ENCODE measurements around the gene ZNF674.

Gene ZNF674

GRCh38 chrX:46584736-46585135, 39.5 kb upstream of the ZNF674 start:
- Mint-ChIP-seq H3K9me3 (no peaks in the 10 kb centered on the region), H3K4me1 (peaks cover 39% of the 10 kb centered on the region), H3K36me3 (ENCODE audit: low read depth) (no peaks in the 10 kb centered on the region), H3K27ac (no peak overlapping the region), H3K4me3 (no peak overlapping the region), H3K27me3 (ENCODE audit: low read depth) (no peaks in the 10 kb centered on the region)
- no peak for TF ChIP-seq CTCF (IDR thresholded peaks at IDR 0.05; ENCODE audit: unreplicated experiment in 3 of 3)

GRCh38 chrX:46582966-46583365, 37.7 kb upstream of the ZNF674 start:
- Mint-ChIP-seq H3K4me1 (peaks cover 33% of the 10 kb centered on the region), H3K27me3 (ENCODE audit: low read depth) (no peaks in the 10 kb centered on the region), H3K27ac (peak overlapping the region in 2 of 3 experiments; percentile 30 to 88), H3K9me3 (peaks cover 4% of the 10 kb centered on the region), H3K36me3 (ENCODE audit: low read depth) (no peaks in the 10 kb centered on the region), H3K4me3 (peak overlapping the region in 1 of 3 experiments; percentile 49)
- no peak for TF ChIP-seq CTCF (IDR thresholded peaks at IDR 0.05; ENCODE audit: unreplicated experiment in 3 of 3)

DNA sequence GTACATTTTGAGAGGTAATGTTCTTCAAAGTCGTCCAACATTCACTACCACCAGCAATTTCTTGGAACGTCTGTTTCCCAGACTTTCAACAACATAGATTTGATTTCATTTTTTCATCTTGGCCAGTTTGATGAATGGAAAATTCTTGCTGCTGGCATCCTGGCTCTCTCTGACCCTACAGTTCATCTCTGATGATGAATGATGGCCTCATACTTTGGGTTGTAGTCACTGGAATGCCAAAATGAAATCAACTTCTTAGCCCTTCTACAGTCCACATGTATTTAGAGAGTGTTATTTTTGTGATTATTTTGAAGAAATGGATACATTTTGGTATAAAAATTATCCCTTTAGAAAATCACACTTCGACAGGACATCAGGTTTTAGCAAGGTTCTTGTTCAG, 37.1 kb upstream of the ZNF674 start:
- Mint-ChIP-seq H3K27ac (peak overlapping the region in 2 of 3 experiments; percentile 30 to 88), H3K27me3 (ENCODE audit: low read depth) (peaks cover under 1% of the 10 kb centered on the region), H3K36me3 (ENCODE audit: low read depth) (no peaks in the 10 kb centered on the region), H3K9me3 (peaks cover 4% of the 10 kb centered on the region), H3K4me3 (no peak overlapping the region), H3K4me1 (peaks cover 29% of the 10 kb centered on the region)
- no peak for TF ChIP-seq CTCF (IDR thresholded peaks at IDR 0.05; ENCODE audit: unreplicated experiment in 3 of 3)

- Mint-ChIP-seq H3K27me3 (ENCODE audit: low read depth) (peaks cover 17% of the 10 kb centered on the region), H3K36me3 (ENCODE audit: low read depth) (no peaks in the 10 kb centered on the region), H3K9me3 (peaks cover 7% of the 10 kb centered on the region), H3K4me3 (no peak overlapping the region), H3K4me1 (peaks cover 30% of the 10 kb centered on the region), H3K27ac (no peak overlapping the region)
- no peak for TF ChIP-seq CTCF (IDR thresholded peaks at IDR 0.05; ENCODE audit: unreplicated experiment in 3 of 3)
These were observed 35.4 kb upstream of the ZNF674 start for GRCh38 chrX:46580613-46581012.

- no peak overlapping the region for H3K27ac Mint-ChIP-seq
- H3K4me1 Mint-ChIP-seq, result peaks cover 24% of the 10 kb centered on the region
- peaks cover 21% of the 10 kb centered on the region for H3K27me3 Mint-ChIP-seq (ENCODE audit: low read depth)
- no peaks in the 10 kb centered on the region for H3K36me3 Mint-ChIP-seq (ENCODE audit: low read depth)
- H3K9me3 Mint-ChIP-seq, result peaks cover 7% of the 10 kb centered on the region
- no peak for TF ChIP-seq CTCF (IDR thresholded peaks at IDR 0.05; ENCODE audit: unreplicated experiment in 3 of 3)
- H3K4me3 Mint-ChIP-seq, result no peak overlapping the region
These were observed 34.0 kb upstream of the ZNF674 start for GRCh38 chrX:46579250-46579649.

- peaks cover 9% of the 10 kb centered on the region for H3K4me1 Mint-ChIP-seq
- H3K4me3 Mint-ChIP-seq, result peak overlapping the region in 1 of 3 experiments; percentile 53
- H3K36me3 Mint-ChIP-seq (ENCODE audit: low read depth), result no peaks in the 10 kb centered on the region
- peaks cover 8% of the 10 kb centered on the region for H3K9me3 Mint-ChIP-seq
- no peak for TF ChIP-seq CTCF (IDR thresholded peaks at IDR 0.05; ENCODE audit: unreplicated experiment in 3 of 3)
- H3K27me3 Mint-ChIP-seq (ENCODE audit: low read depth), result peaks cover 31% of the 10 kb centered on the region
- no peak overlapping the region for H3K27ac Mint-ChIP-seq
These were observed 32.2 kb upstream of the ZNF674 start for GRCh38 chrX:46577221-46578005.

All from nephron (organoid).